GM21737 (cell line): Measurements from ENCODE around the gene MNAT1.
"Not testable (repeated sequence)": the region's sequence is repeated elsewhere in the genome, so short reads cannot be mapped to it uniquely, and the experiment has no call there.

Source experiments
- ATAC-seq: cut with Tn5 transposase; IDR thresholded peaks from one replicate; pipeline ENCODE4 v1.9.1; 2021; ENCODE audit warnings: mild to moderate bottlenecking, moderate library complexity; ENCODE audit not compliant: unreplicated experiment

Gene MNAT1

GRCh38 chr14:60800409-60800808, 65.8 kb downstream of the MNAT1 start:
- ATAC-seq = no peak

- no peak for ATAC-seq
These were observed 69.3 kb downstream of the MNAT1 start for GRCh38 chr14:60803871-60804270.

GRCh38 chr14:60805841-60806430, 71.4 kb downstream of the MNAT1 start:
- ATAC-seq = no peak

- ATAC-seq = no peak
These were observed 72.7 kb downstream of the MNAT1 start for GRCh38 chr14:60807247-60807646.

- no peak for ATAC-seq
These were observed 73.4 kb downstream of the MNAT1 start for GRCh38 chr14:60807971-60808370.

- ATAC-seq = no peak
These were observed 78.4 kb downstream of the MNAT1 start for GRCh38 chr14:60812987-60813386.

- ATAC-seq = peak; percentile 98
These were observed 80.8 kb downstream of the MNAT1 start for GRCh38 chr14:60815371-60815770.

- no peak for ATAC-seq
These were observed 82.6 kb downstream of the MNAT1 start for GRCh38 chr14:60817113-60817512.

GRCh38 chr14:60819575-60819974, 85.0 kb downstream of the MNAT1 start:
- no peak for ATAC-seq

GRCh38 chr14:60838601-60839000, 104.0 kb downstream of the MNAT1 start:
- no peak for ATAC-seq

GRCh38 chr14:60839057-60839456, 104.5 kb downstream of the MNAT1 start:
- ATAC-seq = no peak

- ATAC-seq = no peak
These were observed 105.1 kb downstream of the MNAT1 start for GRCh38 chr14:60839657-60840056.

- no peak for ATAC-seq
These were observed 105.8 kb downstream of the MNAT1 start for GRCh38 chr14:60840313-60840712.

GRCh38 chr14:60845523-60845922, 111.0 kb downstream of the MNAT1 start:
- ATAC-seq = peak; percentile 92

- ATAC-seq = no peak
These were observed 113.5 kb downstream of the MNAT1 start for GRCh38 chr14:60848066-60848465.

GRCh38 chr14:60851692-60852091, 117.1 kb downstream of the MNAT1 start:
- ATAC-seq = not testable (repeated sequence)

- ATAC-seq = no peak
These were observed 121.5 kb downstream of the MNAT1 start for GRCh38 chr14:60856111-60856510.

GRCh38 chr14:60859525-60859924, 125.0 kb downstream of the MNAT1 start:
- ATAC-seq = no peak

- ATAC-seq = no peak
These were observed 127.1 kb downstream of the MNAT1 start for GRCh38 chr14:60861545-60862140.

GRCh38 chr14:60862283-60862682, 127.7 kb downstream of the MNAT1 start:
- no peak for ATAC-seq

GRCh38 chr14:60863249-60863648, 128.7 kb downstream of the MNAT1 start:
- no peak for ATAC-seq

GRCh38 chr14:60865378-60866127, 131.0 kb downstream of the MNAT1 start:
- no peak for ATAC-seq
